Liver (tissue), 9 donors: ENCODE measurements around the gene MMD2. TPM values are rescaled to one million over a fixed set of nuclear protein-coding genes. Genes with fewer than 3 reads are reported as not detected.

ENCODE experiments used
- DNase-seq: peaks from one replicate; pipeline ENCODE4 v3.0.0-alpha.2; 2017; ENCODE audit warnings: low spot score
- H3K27ac ChIP-seq, 2 donors: one replicate each; pipeline ENCODE4 v1.7.0; 2013; ENCODE audit warnings: inconsistent platforms in 2 of 2, low read length in 2 of 2, control low read depth in 1 of 2, low read depth in 1 of 2, mild to moderate bottlenecking in 1 of 2
- H3K27me3 ChIP-seq, 4 donors: one replicate each; pipeline versions ENCODE4 v1.6.1 to v1.7.0; 2013; ENCODE audit warnings: low read length in 3 of 4, inconsistent platforms in 1 of 4, mild to moderate bottlenecking in 1 of 4, moderate library complexity in 1 of 4; ENCODE audit not compliant: control insufficient read depth in 4 of 4, insufficient read depth in 4 of 4
- H3K36me3 ChIP-seq, 4 donors: one replicate each; pipeline versions ENCODE4 v1.6.1 to v1.7.0; 2013; ENCODE audit warnings: low read length in 3 of 4, mild to moderate bottlenecking in 3 of 4, low read depth in 1 of 4, moderate library complexity in 1 of 4; ENCODE audit not compliant: control insufficient read depth in 4 of 4, insufficient read depth in 3 of 4
- H3K4me1 ChIP-seq, 4 donors: one replicate each; pipeline versions ENCODE4 v1.6.1 to v1.7.0; 2013; ENCODE audit warnings: low read length in 3 of 4, mild to moderate bottlenecking in 3 of 4, moderate library complexity in 1 of 4; ENCODE audit not compliant: control insufficient read depth in 4 of 4, insufficient read depth in 4 of 4
- H3K4me3 ChIP-seq, 3 donors: one replicate each; pipeline versions ENCODE4 v1.6.1 to v1.7.0; 2013; ENCODE audit warnings: low read length in 3 of 3, control low read depth in 1 of 3, low read depth in 1 of 3, mild to moderate bottlenecking in 1 of 3
- H3K9ac ChIP-seq, 2 donors: one replicate each; pipeline ENCODE4 v1.7.0; 2013; ENCODE audit warnings: low read length in 2 of 2, mild to moderate bottlenecking in 2 of 2, moderate library complexity in 2 of 2, control low read depth in 1 of 2, low read depth in 1 of 2
- H3K9me3 ChIP-seq, 4 donors: one replicate each; pipeline versions ENCODE4 v1.6.1 to v1.7.0; 2013; ENCODE audit warnings: low read length in 3 of 4; ENCODE audit not compliant: control insufficient read depth in 4 of 4
- ATF3 ChIP-seq: IDR thresholded peaks from 2 replicates; pipeline ENCODE4 v1.6.1; 2016; ENCODE audit warnings: antibody characterized with exemption
- FOXA1 ChIP-seq: IDR thresholded peaks from 2 replicates; pipeline ENCODE4 v1.6.1; 2016; ENCODE audit warnings: antibody characterized with exemption
- FOXA2 ChIP-seq: IDR thresholded peaks from 2 replicates; pipeline ENCODE4 v1.6.1; 2016; ENCODE audit warnings: antibody characterized with exemption
- GABPA ChIP-seq, 2 donors: IDR thresholded peaks in 1 of 2; conservative IDR thresholded peaks in 1 of 2; 2 replicates each; pipeline ENCODE4 v1.6.1; 2016; ENCODE audit warnings: antibody characterized with exemption in 2 of 2, mild to moderate bottlenecking in 1 of 2, moderate library complexity in 1 of 2
- HNF4A ChIP-seq, 2 donors: conservative IDR thresholded peaks; 2 replicates each; pipeline ENCODE4 v1.6.1; 2016; ENCODE audit warnings: antibody characterized with exemption in 2 of 2, mild to moderate bottlenecking in 2 of 2
- HNF4G ChIP-seq: IDR thresholded peaks from 2 replicates; pipeline ENCODE4 v1.6.1; 2016; ENCODE audit warnings: antibody characterized with exemption
- JUND ChIP-seq, 2 donors: IDR thresholded peaks; 2 replicates each; pipeline ENCODE4 v1.6.1; 2016; ENCODE audit warnings: antibody characterized with exemption in 2 of 2
- MAX ChIP-seq: IDR thresholded peaks from 2 replicates; pipeline ENCODE4 v1.6.1; 2016; ENCODE audit warnings: antibody characterized with exemption
- NR2F2 ChIP-seq: IDR thresholded peaks from 2 replicates; pipeline ENCODE4 v1.6.1; 2016; ENCODE audit warnings: antibody characterized with exemption
- REST ChIP-seq: IDR thresholded peaks from 2 replicates; pipeline ENCODE4 v1.6.1; 2016; ENCODE audit warnings: antibody characterized with exemption, mild to moderate bottlenecking
- RXRA ChIP-seq, 2 donors: IDR thresholded peaks; 2 replicates each; pipeline ENCODE4 v1.6.1; 2017 to 2018; ENCODE audit warnings: antibody characterized with exemption in 2 of 2, mild to moderate bottlenecking in 1 of 2
- TAF1 ChIP-seq: conservative IDR thresholded peaks from 2 replicates; pipeline ENCODE4 v1.6.1; 2016; ENCODE audit warnings: antibody characterized with exemption, mild to moderate bottlenecking
- ZBTB33 ChIP-seq: IDR thresholded peaks from 2 replicates; pipeline ENCODE4 v1.6.1; 2016; ENCODE audit warnings: antibody characterized with exemption
- WGBS: extraction: QIAGEN DNeasy Blood & Tissue Kit; methylation state at CpG from one replicate; pipeline ENCODE4 v1.1.7; 2013; 5-methylcytosine and 5-hydroxymethylcytosine counted together
- polyA plus RNA-seq, 2 donors: library from polyadenylated mRNA; stranded (reverse) in 1 of 2; unstranded in 1 of 2; fragments of 200-250 nt in 1 of 2; fragments of >200 nt in 1 of 2; fragmentation: Nextera tagmentation in 1 of 2; extraction: Ambion mirVana in 1 of 2; gene quantifications; one replicate each; pipeline versions ENCODE4 v1.2.1 to v1.2.3, GENCODE V29; 2013 to 2015
- total RNA-seq, 2 donors: library from RNA; depleted of rRNA; stranded (reverse); fragments of >200 nt; gene quantifications; one replicate each; pipeline ENCODE4 v1.2.3, GENCODE V29; 2014
- donor health status: healthy.
- donor health status: healthy.
- donor health status: healthy.
- donor health status: healthy.
- donor health status: healthy.

The MMD2 gene
- total and polyA plus RNA-seq, 4 donors, result not detected

GRCh38 chr7:4904346-4904745, 54.6 kb downstream of the MMD2 start:
- no peak for DNase-seq
- Histone ChIP-seq H3K27ac (no peak overlapping the region), H3K9me3 (peaks cover 0 to 3% (median 1%) of the 10 kb centered on the region in 4 donors), H3K27me3 (peaks cover 0 to 4% (median 0%) of the 10 kb centered on the region in 4 donors), H3K4me3 (no peak overlapping the region), H3K4me1 (no peaks in the 10 kb centered on the region), H3K9ac (no peak overlapping the region), H3K36me3 (no peaks in the 10 kb centered on the region)
- TF ChIP-seq FOXA1, result no peak
- TF ChIP-seq REST, result no peak
- no peak for TF ChIP-seq MAX
- TF ChIP-seq HNF4G, result no peak

GRCh38 chr7:4895766-4896165, 63.2 kb downstream of the MMD2 start:
- no peak overlapping the region for H3K27ac ChIP-seq
- H3K4me1 ChIP-seq, result no peaks in the 10 kb centered on the region
- no peaks in the 10 kb centered on the region for H3K27me3 ChIP-seq
- 85% methylated on average over 11 of the region's 11 CpGs for WGBS
- TF ChIP-seq HNF4A (conservative IDR thresholded peaks at IDR 0.05), result no peak
- no peak for TF ChIP-seq HNF4G
- TF ChIP-seq FOXA2, result no peak
- H3K9me3 ChIP-seq, result peaks cover 0 to 10% (median 8%) of the 10 kb centered on the region in 4 donors
- no peak overlapping the region for H3K9ac ChIP-seq
- no peak overlapping the region for H3K4me3 ChIP-seq
- DNase-seq, result no peak
- H3K36me3 ChIP-seq, result no peaks in the 10 kb centered on the region

GRCh38 chr7:4894482-4894881, 64.5 kb downstream of the MMD2 start:
- H3K27ac ChIP-seq, result no peak overlapping the region
- TF ChIP-seq FOXA2 (no peak), ATF3 (no peak), JUND (IDR thresholded peaks at IDR 0.05) (no peak), RXRA (IDR thresholded peaks at IDR 0.05) (no peak), GABPA (IDR thresholded peaks at IDR 0.05 in 1 of 2, conservative IDR thresholded peaks at IDR 0.05 in 1 of 2) (no peak), REST (no peak), ZBTB33 (no peak), NR2F2 (no peak), TAF1 (no peak), FOXA1 (no peak)
- H3K9ac ChIP-seq, result no peak overlapping the region
- H3K4me3 ChIP-seq, result no peak overlapping the region
- no peak for DNase-seq
- H3K4me1 ChIP-seq, result no peaks in the 10 kb centered on the region
- no peaks in the 10 kb centered on the region for H3K27me3 ChIP-seq
- peaks cover 0 to 10% (median 8%) of the 10 kb centered on the region in 4 donors for H3K9me3 ChIP-seq
- 85% methylated on average over 9 of the region's 9 CpGs for WGBS
- no peaks in the 10 kb centered on the region for H3K36me3 ChIP-seq
